ENCODE measurements around the gene ASIC2. TPM values are rescaled to one million over a fixed set of nuclear protein-coding genes. Genes with fewer than 3 reads are reported as not detected.

The ASIC2 gene
- total and polyA plus RNA-seq, 2 donors (not counting 1 experiment from before 2014, with no cell fraction given), result not detected

- WGBS (ENCODE audit: insufficient coverage), result 100% methylated on average over 1 of the region's 4 CpGs
- H2AFZ ChIP-seq (ENCODE audit: insufficient read depth, low read depth, low read length, poor library complexity, severe bottlenecking), result no peak overlapping the region
- H3K27ac ChIP-seq (ENCODE audit: low read length in 2 of 2), result no peak overlapping the region
- intact Hi-C loops (cut with micrococcal nuclease), result no loop called here
- peaks cover 0 to 2% (median 0%) of the 10 kb centered on the region in 4 experiments for H3K27me3 ChIP-seq (replicated peaks in 1 of 4; ENCODE audit: control extremely low read depth in 1 of 4, control insufficient read depth in 3 of 4, insufficient read depth in 4 of 4, low read length in 3 of 4)
- DNase-seq (no peak), ATAC-seq (ENCODE audit: low read depth) (no peak)
- ChIA-PET CTCF (interaction anchor here (0.6 kb wide), 1 partner anchor 9 kb away, joined by 3 read pairs; no protein-coding TSS in a partner anchor), POLR2A (no interaction called here)
- H3K4me3 Mint-ChIP-seq, result no peak overlapping the region
- H3K9me3 ChIP-seq (ENCODE audit: control extremely low read depth in 1 of 3, control insufficient read depth in 2 of 3, insufficient read depth in 1 of 3, low read length in 2 of 3), result no peaks in the 10 kb centered on the region
- no peak overlapping the region for H3K9ac ChIP-seq (ENCODE audit: low read length)
- no peaks in the 10 kb centered on the region for H3K79me2 ChIP-seq (ENCODE audit: control insufficient read depth, insufficient read depth, low read length)
- H3K4me1 ChIP-seq (ENCODE audit: control insufficient read depth in 2 of 2, insufficient read depth in 2 of 2, low read length in 2 of 2), result no peaks in the 10 kb centered on the region
- H3K9me3 Mint-ChIP-seq (ENCODE audit: insufficient read depth), result no peaks in the 10 kb centered on the region
- H3K27me3 Mint-ChIP-seq, result peaks cover 14% of the 10 kb centered on the region
- TF ChIP-seq EZH2 (IDR thresholded peaks at IDR 0.05; ENCODE audit: borderline replicate concordance, insufficient read depth, low read depth, low read length, poor library complexity, severe bottlenecking) (no peak), CTCF (IDR thresholded peaks at IDR 0.05) (no peak)
- H3K36me3 ChIP-seq (replicated peaks in 1 of 2; ENCODE audit: control extremely low read depth in 1 of 2, control insufficient read depth in 1 of 2, extremely low read depth in 1 of 2, insufficient read depth in 2 of 2, low read length in 1 of 2), result no peaks in the 10 kb centered on the region
- no peak overlapping the region for H3K27ac Mint-ChIP-seq
- no peaks in the 10 kb centered on the region for H3K4me1 Mint-ChIP-seq
- no peaks in the 10 kb centered on the region for H4K20me1 ChIP-seq (ENCODE audit: control insufficient read depth, insufficient read depth, low read length, poor library complexity, severe bottlenecking)
- H3K4me2 ChIP-seq (replicated peaks; ENCODE audit: low read depth, low read length, poor library complexity, severe bottlenecking), result no peak overlapping the region
- no peak overlapping the region for H3K4me3 ChIP-seq (ENCODE audit: control extremely low read depth in 1 of 5, extremely low read depth in 1 of 5, insufficient read depth in 1 of 5, low read depth in 2 of 5, low read length in 4 of 5)
Measured at GRCh38 chr17:33052856-33053255, 240.2 kb downstream of the ASIC2 start.

GRCh38 chr17:33050611-33051140 lies 242.4 kb downstream of the ASIC2 start:
- DNase-seq (no peak), ATAC-seq (ENCODE audit: low read depth) (no peak)
- Mint-ChIP-seq H3K4me1 (no peaks in the 10 kb centered on the region), H3K9me3 (ENCODE audit: insufficient read depth) (no peaks in the 10 kb centered on the region), H3K4me3 (no peak overlapping the region), H3K27me3 (peaks cover 16% of the 10 kb centered on the region), H3K27ac (no peak overlapping the region)
- WGBS (ENCODE audit: insufficient coverage), result no CpG with 5 or more reads among the region's 1 CpG
- no peaks in the 10 kb centered on the region for H3K36me3 ChIP-seq (replicated peaks in 1 of 2; ENCODE audit: control extremely low read depth in 1 of 2, control insufficient read depth in 1 of 2, extremely low read depth in 1 of 2, insufficient read depth in 2 of 2, low read length in 1 of 2)
- H3K4me1 ChIP-seq (ENCODE audit: control insufficient read depth in 2 of 2, insufficient read depth in 2 of 2, low read length in 2 of 2), result no peaks in the 10 kb centered on the region
- no peaks in the 10 kb centered on the region for H4K20me1 ChIP-seq (ENCODE audit: control insufficient read depth, insufficient read depth, low read length, poor library complexity, severe bottlenecking)
- H3K79me2 ChIP-seq (ENCODE audit: control insufficient read depth, insufficient read depth, low read length), result no peaks in the 10 kb centered on the region
- no peak overlapping the region for H3K27ac ChIP-seq (ENCODE audit: low read length in 2 of 2)
- H3K4me3 ChIP-seq (ENCODE audit: control extremely low read depth in 1 of 5, extremely low read depth in 1 of 5, insufficient read depth in 1 of 5, low read depth in 2 of 5, low read length in 4 of 5), result no peak overlapping the region
- ChIA-PET CTCF (no interaction called here), POLR2A (no interaction called here)
- H2AFZ ChIP-seq (ENCODE audit: insufficient read depth, low read depth, low read length, poor library complexity, severe bottlenecking), result no peak overlapping the region
- H3K4me2 ChIP-seq (replicated peaks; ENCODE audit: low read depth, low read length, poor library complexity, severe bottlenecking), result no peak overlapping the region
- no peaks in the 10 kb centered on the region for H3K9me3 ChIP-seq (ENCODE audit: control extremely low read depth in 1 of 3, control insufficient read depth in 2 of 3, insufficient read depth in 1 of 3, low read length in 2 of 3)
- H3K9ac ChIP-seq (ENCODE audit: low read length), result no peak overlapping the region
- intact Hi-C loops (cut with micrococcal nuclease), result no loop called here
- H3K27me3 ChIP-seq (replicated peaks in 1 of 4; ENCODE audit: control extremely low read depth in 1 of 4, control insufficient read depth in 3 of 4, insufficient read depth in 4 of 4, low read length in 3 of 4), result no peaks in the 10 kb centered on the region
- TF ChIP-seq CTCF (IDR thresholded peaks at IDR 0.05) (no peak), EZH2 (IDR thresholded peaks at IDR 0.05; ENCODE audit: borderline replicate concordance, insufficient read depth, low read depth, low read length, poor library complexity, severe bottlenecking) (no peak)
